ENCODE measurements around the gene CCDC90B. TPM values are rescaled to one million over a fixed set of nuclear protein-coding genes. Genes with fewer than 3 reads are reported as not detected.

The CCDC90B gene
- total and polyA plus RNA-seq, 2 donors (not counting 3 experiments of a cell fraction or from before 2014, with no cell fraction given), result 24.3 to 45.8 TPM

DNA sequence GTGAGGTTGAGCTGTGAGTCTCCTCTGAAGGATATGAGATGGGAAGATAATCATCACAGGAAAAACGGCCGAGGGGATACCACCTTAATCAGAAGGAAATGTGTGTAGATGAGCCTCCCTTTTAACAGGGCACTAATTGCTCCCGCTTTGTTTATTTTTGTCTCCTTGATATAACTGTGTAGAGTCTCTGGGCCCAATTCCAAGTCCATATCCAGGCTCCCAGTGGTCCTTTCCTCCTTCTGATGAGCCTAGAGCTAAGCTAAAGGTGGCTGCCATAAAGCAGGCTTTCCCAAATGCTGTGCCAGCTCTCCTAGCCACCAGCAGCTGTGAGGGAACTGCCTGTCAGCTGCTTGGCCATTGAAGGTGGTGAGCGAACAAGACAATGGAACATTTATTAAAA is 17.1 kb upstream of the CCDC90B start:
- Histone ChIP-seq H3K9ac (replicated peaks; ENCODE audit: extremely low read depth, insufficient read depth, low read length) (no peak overlapping the region), H2AFZ (ENCODE audit: low read depth, low read length) (no peak overlapping the region), H3K27ac (ENCODE audit: insufficient read depth, low read depth, low read length) (no peak overlapping the region), H4K20me1 (replicated peaks; ENCODE audit: control insufficient read depth, extremely low read depth, insufficient read depth, low read length) (no peaks in the 10 kb centered on the region), H3K4me1 (ENCODE audit: control insufficient read depth, extremely low read depth, insufficient read depth, low read length) (no peaks in the 10 kb centered on the region), H3K9me3 (replicated peaks; ENCODE audit: control insufficient read depth, insufficient read depth, low read length) (no peaks in the 10 kb centered on the region), H3K79me2 (ENCODE audit: control insufficient read depth, insufficient read depth, low read length) (no peaks in the 10 kb centered on the region), H3K27me3 (ENCODE audit: control insufficient read depth in 2 of 2, insufficient read depth in 2 of 2, low read length in 2 of 2) (no peaks in the 10 kb centered on the region), H3K36me3 (ENCODE audit: control insufficient read depth in 2 of 2, extremely low read depth in 1 of 2, insufficient read depth in 2 of 2, low read length in 2 of 2) (no peaks in the 10 kb centered on the region), H3K4me3 (replicated peaks in 1 of 3; ENCODE audit: insufficient read depth in 1 of 3, low read depth in 1 of 3, low read length in 3 of 3) (no peak overlapping the region), H3K4me2 (ENCODE audit: insufficient read depth, low read length) (no peak overlapping the region), H3K9me1 (replicated peaks; ENCODE audit: control insufficient read depth, extremely low read depth, insufficient read depth, low read length) (no peaks in the 10 kb centered on the region)
- no TSS peak for BruUV-seq (replicated peaks)
- TF ChIP-seq POLR2A (IDR thresholded peaks at IDR 0.05; ENCODE audit: low read depth, low read length), result no peak
- TF ChIP-seq, protein P1, sequence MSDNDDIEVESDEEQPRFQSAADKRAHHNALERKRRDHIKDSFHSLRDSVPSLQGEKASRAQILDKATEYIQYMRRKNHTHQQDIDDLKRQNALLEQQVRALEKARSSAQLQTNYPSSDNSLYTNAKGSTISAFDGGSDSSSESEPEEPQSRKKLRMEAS (IDR thresholded peaks at IDR 0.05; ENCODE audit: insufficient read depth, insufficient read length), result no peak
- TF ChIP-seq EZH2 (IDR thresholded peaks at IDR 0.05; ENCODE audit: borderline replicate concordance, low read depth, low read length, severe bottlenecking), result no peak
- TF ChIP-seq, protein P2, sequence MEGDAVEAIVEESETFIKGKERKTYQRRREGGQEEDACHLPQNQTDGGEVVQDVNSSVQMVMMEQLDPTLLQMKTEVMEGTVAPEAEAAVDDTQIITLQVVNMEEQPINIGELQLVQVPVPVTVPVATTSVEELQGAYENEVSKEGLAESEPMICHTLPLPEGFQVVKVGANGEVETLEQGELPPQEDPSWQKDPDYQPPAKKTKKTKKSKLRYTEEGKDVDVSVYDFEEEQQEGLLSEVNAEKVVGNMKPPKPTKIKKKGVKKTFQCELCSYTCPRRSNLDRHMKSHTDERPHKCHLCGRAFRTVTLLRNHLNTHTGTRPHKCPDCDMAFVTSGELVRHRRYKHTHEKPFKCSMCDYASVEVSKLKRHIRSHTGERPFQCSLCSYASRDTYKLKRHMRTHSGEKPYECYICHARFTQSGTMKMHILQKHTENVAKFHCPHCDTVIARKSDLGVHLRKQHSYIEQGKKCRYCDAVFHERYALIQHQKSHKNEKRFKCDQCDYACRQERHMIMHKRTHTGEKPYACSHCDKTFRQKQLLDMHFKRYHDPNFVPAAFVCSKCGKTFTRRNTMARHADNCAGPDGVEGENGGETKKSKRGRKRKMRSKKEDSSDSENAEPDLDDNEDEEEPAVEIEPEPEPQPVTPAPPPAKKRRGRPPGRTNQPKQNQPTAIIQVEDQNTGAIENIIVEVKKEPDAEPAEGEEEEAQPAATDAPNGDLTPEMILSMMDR (IDR thresholded peaks at IDR 0.05; ENCODE audit: extremely low read depth in 1 of 2, insufficient read depth in 1 of 2, low read depth in 1 of 2, low read length in 2 of 2), result no peak
- TF ChIP-seq POLR2AphosphoS5 (IDR thresholded peaks at IDR 0.05; ENCODE audit: insufficient read depth, low read depth, low read length), result no peak
- no peak for TF ChIP-seq JUN (IDR thresholded peaks at IDR 0.05; ENCODE audit: borderline replicate concordance, insufficient read depth, insufficient read length, low read depth)
- TF ChIP-seq FOS (IDR thresholded peaks at IDR 0.05; ENCODE audit: borderline replicate concordance, insufficient read depth, low read length), result no peak
- TF ChIP-seq GATA2 (IDR thresholded peaks at IDR 0.05; ENCODE audit: insufficient read depth, insufficient read length, low read depth, low read length), result no peak
- TF ChIP-seq MYC (IDR thresholded peaks at IDR 0.05; ENCODE audit: low read depth, low read length), result no peak
- POLR2A ChIA-PET, result no interaction called here
- intact Hi-C loops (cut with micrococcal nuclease) (no loop called here), dilution Hi-C loops (cut with MboI; ENCODE audit: extremely low pct_ligation_motif_present, low sequenced_read_pairs) (no loop called here)
- DNase-seq (ENCODE audit: low read depth, low spot score) (no peak), FAIRE-seq (no peak)
- CTCF ChIA-PET, result interaction anchor here (1.4 to 2.5 kb wide), 4 partner anchors 9 to 533 kb away, joined by 3 to 15 read pairs (median 3); no protein-coding TSS in a partner anchor
